ENCODE measurements around the gene ASB8.

- TF ChIP-seq, protein P1, sequence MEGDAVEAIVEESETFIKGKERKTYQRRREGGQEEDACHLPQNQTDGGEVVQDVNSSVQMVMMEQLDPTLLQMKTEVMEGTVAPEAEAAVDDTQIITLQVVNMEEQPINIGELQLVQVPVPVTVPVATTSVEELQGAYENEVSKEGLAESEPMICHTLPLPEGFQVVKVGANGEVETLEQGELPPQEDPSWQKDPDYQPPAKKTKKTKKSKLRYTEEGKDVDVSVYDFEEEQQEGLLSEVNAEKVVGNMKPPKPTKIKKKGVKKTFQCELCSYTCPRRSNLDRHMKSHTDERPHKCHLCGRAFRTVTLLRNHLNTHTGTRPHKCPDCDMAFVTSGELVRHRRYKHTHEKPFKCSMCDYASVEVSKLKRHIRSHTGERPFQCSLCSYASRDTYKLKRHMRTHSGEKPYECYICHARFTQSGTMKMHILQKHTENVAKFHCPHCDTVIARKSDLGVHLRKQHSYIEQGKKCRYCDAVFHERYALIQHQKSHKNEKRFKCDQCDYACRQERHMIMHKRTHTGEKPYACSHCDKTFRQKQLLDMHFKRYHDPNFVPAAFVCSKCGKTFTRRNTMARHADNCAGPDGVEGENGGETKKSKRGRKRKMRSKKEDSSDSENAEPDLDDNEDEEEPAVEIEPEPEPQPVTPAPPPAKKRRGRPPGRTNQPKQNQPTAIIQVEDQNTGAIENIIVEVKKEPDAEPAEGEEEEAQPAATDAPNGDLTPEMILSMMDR (IDR thresholded peaks at IDR 0.05 in 8 of 11, conservative IDR thresholded peaks at IDR 0.05 in 3 of 11) = no peak
- TF ChIP-seq POLR2AphosphoS5 (IDR thresholded peaks at IDR 0.05) (no peak), POLR2A (IDR thresholded peaks at IDR 0.05) (no peak)
Measured at GRCh38 chr12:48104531-48104930, 52.8 kb downstream of the ASB8 start.

All from spleen (tissue), 7 donors.